Upper lobe of left lung (tissue), 6 donors: ENCODE measurements around the gene ANXA4. TPM values are rescaled to one million over a fixed set of nuclear protein-coding genes. Genes with fewer than 3 reads are reported as not detected.

ENCODE experiments used
- ATAC-seq, 2 donors: fragments of 200-7000 bp; cut with Tn5 transposase; one replicate each; pipeline ENCODE4 v1.9.1; 2022; ENCODE audit warnings: mild to moderate bottlenecking in 2 of 2, moderate library complexity in 2 of 2; ENCODE audit not compliant: low FRiP score in 2 of 2
- DNase-seq, 2 donors: peaks; one replicate each; pipeline ENCODE4 v3.0.0-alpha.2; 2019 to 2020
- H3K27ac ChIP-seq, 4 donors: fragments of 200-600 bp; sonication (generic); one replicate each; pipeline ENCODE4 v1.5.1; 2016 to 2019
- H3K27me3 ChIP-seq, 4 donors: fragments of 200-600 bp; sonication (generic); one replicate each; pipeline ENCODE4 v1.5.1; 2017 to 2019
- H3K36me3 ChIP-seq, 4 donors: fragments of 200-600 bp; sonication (generic); one replicate each; pipeline ENCODE4 v1.5.1; 2016 to 2019
- H3K4me1 ChIP-seq, 4 donors: fragments of 200-600 bp; sonication (generic); one replicate each; pipeline ENCODE4 v1.5.1; 2018 to 2019
- H3K4me3 ChIP-seq, 4 donors: fragments of 200-600 bp; sonication (generic); one replicate each; pipeline ENCODE4 v1.5.1; 2017 to 2019; ENCODE audit warnings: mild to moderate bottlenecking in 2 of 4, moderate library complexity in 1 of 4
- H3K9me3 ChIP-seq, 4 donors: fragments of 200-600 bp; sonication (generic); one replicate each; pipeline ENCODE4 v1.5.1; 2018 to 2019
- CTCF ChIP-seq, 6 experiments: fragments of 450-650 bp in 4 of 6; fragments of 200-600 bp in 2 of 6; sonication (generic) in 2 of 6; IDR thresholded peaks; one replicate each; pipeline ENCODE4 v1.5.1; 2016 to 2019; ENCODE audit warnings: antibody characterized with exemption in 6 of 6
- EP300 ChIP-seq, 4 donors: sonication (generic); formaldehyde crosslinking; IDR thresholded peaks; one replicate each; pipeline ENCODE4 v1.5.1; 2017; ENCODE audit warnings: antibody characterized with exemption in 4 of 4, control low read depth in 2 of 4
- POLR2A ChIP-seq, 4 donors: fragments of 450-650 bp; IDR thresholded peaks; one replicate each; pipeline ENCODE4 v1.5.1; 2016 to 2017; ENCODE audit warnings: antibody characterized with exemption in 4 of 4, mild to moderate bottlenecking in 2 of 4
- POLR2AphosphoS5 ChIP-seq, 2 donors: sonication (generic); formaldehyde crosslinking; IDR thresholded peaks; one replicate each; pipeline ENCODE4 v1.5.1; 2017; ENCODE audit warnings: antibody characterized with exemption in 2 of 2
- WGBS, 2 donors: methylation state at CpG; one replicate each; pipeline ENCODE4 v1.1.5; 2017 to 2018; 5-methylcytosine and 5-hydroxymethylcytosine counted together
- total RNA-seq, 6 donors: library from RNA; depleted of rRNA in 4 of 6; stranded (reverse); fragments of >200 nt in 4 of 6; gene quantifications; one replicate each; pipeline versions ENCODE4 v1.1.0 to v1.2.1, GENCODE V29; 2016 to 2021
- donor health status: DM: no; HTN: no; CAD: no; lungs with moderate emphysema.
- donor health status: DM: no; HTN: yes; CAD: no; lungs with severe emphysema.

ANXA4 gene
- total RNA-seq, 6 donors from 2014 or later = 84.0 to 214 (median 161) TPM

GRCh38 chr2:69694894-69695849, 46.8 kb upstream of the ANXA4 start:
- Histone ChIP-seq H3K27ac (no peak overlapping the region), H3K4me1 (peaks cover 19 to 27% (median 23%) of the 10 kb centered on the region in 4 donors), H3K9me3 (no peaks in the 10 kb centered on the region), H3K27me3 (no peaks in the 10 kb centered on the region), H3K36me3 (no peaks in the 10 kb centered on the region), H3K4me3 (no peak overlapping the region)
- ATAC-seq = peak in 1 of 2 donors; percentile 36
- DNase-seq = no peak
- no peak for TF ChIP-seq CTCF (IDR thresholded peaks at IDR 0.05)
- TF ChIP-seq EP300 (IDR thresholded peaks at IDR 0.05) = no peak
- no peak for TF ChIP-seq POLR2AphosphoS5 (IDR thresholded peaks at IDR 0.05)
- TF ChIP-seq POLR2A (IDR thresholded peaks at IDR 0.05) = no peak
- WGBS, 2 donors = 64 to 73% methylated on average over 12 of the region's 12 CpGs

- DNase-seq (no peak), ATAC-seq (no peak)
- TF ChIP-seq POLR2AphosphoS5 (IDR thresholded peaks at IDR 0.05) (no peak), CTCF (IDR thresholded peaks at IDR 0.05) (no peak), POLR2A (IDR thresholded peaks at IDR 0.05) (no peak), EP300 (IDR thresholded peaks at IDR 0.05) (no peak)
- WGBS, 2 donors = 68 to 70% methylated on average over 2 of the region's 2 CpGs
- Histone ChIP-seq H3K36me3 (no peaks in the 10 kb centered on the region), H3K4me3 (no peak overlapping the region), H3K27me3 (no peaks in the 10 kb centered on the region), H3K4me1 (peaks cover 19 to 27% (median 23%) of the 10 kb centered on the region in 4 donors), H3K27ac (no peak overlapping the region), H3K9me3 (no peaks in the 10 kb centered on the region)
Observed at GRCh38 chr2:69695850-69696216, 46.1 kb upstream of the ANXA4 start.

- no peak for TF ChIP-seq POLR2AphosphoS5 (IDR thresholded peaks at IDR 0.05)
- TF ChIP-seq CTCF (IDR thresholded peaks at IDR 0.05) = no peak
- TF ChIP-seq POLR2A (IDR thresholded peaks at IDR 0.05) = no peak
- TF ChIP-seq EP300 (IDR thresholded peaks at IDR 0.05) = no peak
- WGBS, 2 donors = 89 to 91% methylated on average over 5 of the region's 5 CpGs
- H3K36me3 ChIP-seq = no peaks in the 10 kb centered on the region
- no peak overlapping the region for H3K4me3 ChIP-seq
- H3K4me1 ChIP-seq = peaks cover 0 to 3% (median 2%) of the 10 kb centered on the region in 4 donors
- no peak overlapping the region for H3K27ac ChIP-seq
- ATAC-seq = no peak
- no peaks in the 10 kb centered on the region for H3K9me3 ChIP-seq
- H3K27me3 ChIP-seq = no peaks in the 10 kb centered on the region
- no peak for DNase-seq
Observed at GRCh38 chr2:69700381-69700780, 41.6 kb upstream of the ANXA4 start.

GRCh38 chr2:69701100-69701945, 40.6 kb upstream of the ANXA4 start:
- Histone ChIP-seq H3K4me3 (no peak overlapping the region), H3K4me1 (no peaks in the 10 kb centered on the region), H3K9me3 (no peaks in the 10 kb centered on the region), H3K27ac (no peak overlapping the region), H3K36me3 (no peaks in the 10 kb centered on the region), H3K27me3 (no peaks in the 10 kb centered on the region)
- TF ChIP-seq POLR2AphosphoS5 (IDR thresholded peaks at IDR 0.05) = no peak
- no peak for TF ChIP-seq CTCF (IDR thresholded peaks at IDR 0.05)
- TF ChIP-seq EP300 (IDR thresholded peaks at IDR 0.05) = no peak
- TF ChIP-seq POLR2A (IDR thresholded peaks at IDR 0.05) = no peak
- DNase-seq (no peak), ATAC-seq (no peak)
- WGBS, 2 donors = 81 to 88% methylated on average over 9 of the region's 9 CpGs
